ENCODE data around the gene TIMM17B.

Gene TIMM17B

GRCh38 chrX:48897625-48898306 lies at the start of gene TIMM17B, which contains the start of gene PQBP1:
TSS of gene TIMM17B (minus strand) at chrX:48897768. CDS start at chrX:48897749, 19 bp downstream.
TSS of gene PQBP1 (plus strand) at chrX:48897930. CDS start at chrX:48898510, 580 bp downstream.
- in situ Hi-C loops (cut with MboI; ENCODE audit: low sequenced_read_pairs): no loop called here

- in situ Hi-C loops (cut with MboI; ENCODE audit: low sequenced_read_pairs): loop anchor here (10.0 kb wide), 1 partner anchor 291 kb away; no protein-coding TSS in a partner anchor
Measured at GRCh38 chrX:48945517-48946348, 48.2 kb upstream of the TIMM17B start.

- in situ Hi-C loops (cut with MboI; ENCODE audit: low sequenced_read_pairs): loop anchor here (10.0 kb wide), 1 partner anchor 288 kb away; no protein-coding TSS in a partner anchor
Measured at GRCh38 chrX:48942895-48943294, 45.3 kb upstream of the TIMM17B start.

GRCh38 chrX:48940404-48940955 lies 42.9 kb upstream of the TIMM17B start:
- in situ Hi-C loops (cut with MboI; ENCODE audit: low sequenced_read_pairs): loop anchor here (10.0 kb wide), 1 partner anchor 286 kb away; no protein-coding TSS in a partner anchor

GRCh38 chrX:48939524-48940228 lies 42.1 kb upstream of the TIMM17B start:
- in situ Hi-C loops (cut with MboI; ENCODE audit: low sequenced_read_pairs): loop anchor here (10.0 kb wide), 1 partner anchor 285 kb away; no protein-coding TSS in a partner anchor

GRCh38 chrX:48938721-48939425 lies 41.3 kb upstream of the TIMM17B start:
- in situ Hi-C loops (cut with MboI; ENCODE audit: low sequenced_read_pairs): no loop called here

- in situ Hi-C loops (cut with MboI; ENCODE audit: low sequenced_read_pairs): no loop called here
Measured at GRCh38 chrX:48937054-48937907, 39.7 kb upstream of the TIMM17B start.

GRCh38 chrX:48936429-48937053 lies 39.0 kb upstream of the TIMM17B start:
- in situ Hi-C loops (cut with MboI; ENCODE audit: low sequenced_read_pairs): no loop called here

- in situ Hi-C loops (cut with MboI; ENCODE audit: low sequenced_read_pairs): no loop called here
Measured at GRCh38 chrX:48935301-48935670, 37.7 kb upstream of the TIMM17B start.

GRCh38 chrX:48934581-48935300 lies 37.2 kb upstream of the TIMM17B start:
- in situ Hi-C loops (cut with MboI; ENCODE audit: low sequenced_read_pairs): no loop called here

GRCh38 chrX:48933757-48934156 lies 36.2 kb upstream of the TIMM17B start:
- in situ Hi-C loops (cut with MboI; ENCODE audit: low sequenced_read_pairs): no loop called here

GRCh38 chrX:48927736-48928382 lies 30.3 kb upstream of the TIMM17B start:
- in situ Hi-C loops (cut with MboI; ENCODE audit: low sequenced_read_pairs): no loop called here

GRCh38 chrX:48927123-48927522 lies 29.6 kb upstream of the TIMM17B start:
- in situ Hi-C loops (cut with MboI; ENCODE audit: low sequenced_read_pairs): no loop called here

- in situ Hi-C loops (cut with MboI; ENCODE audit: low sequenced_read_pairs): no loop called here
Measured at GRCh38 chrX:48924270-48924669, 26.7 kb upstream of the TIMM17B start.

GRCh38 chrX:48923771-48924170 lies 26.2 kb upstream of the TIMM17B start:
- in situ Hi-C loops (cut with MboI; ENCODE audit: low sequenced_read_pairs): no loop called here

- in situ Hi-C loops (cut with MboI; ENCODE audit: low sequenced_read_pairs): no loop called here
Measured at GRCh38 chrX:48920718-48921104, 23.1 kb upstream of the TIMM17B start.

- in situ Hi-C loops (cut with MboI; ENCODE audit: low sequenced_read_pairs): no loop called here
Measured at GRCh38 chrX:48919947-48920717, 22.6 kb upstream of the TIMM17B start.

Measured in HL-60/S4 (cell line).